HUES48 (cell line): ENCODE measurements around the gene AAGAB.
A peak's percentile ranks its signal among the peaks of the same experiment; 100 is the strongest.

Experiments
- H3K27ac ChIP-seq: one replicate; pipeline ENCODE4 v1.7.0; 2013; ENCODE audit warnings: low read depth, low read length, inconsistent platforms
- H3K27me3 ChIP-seq: 2 replicates; pipeline ENCODE4 v1.6.1; 2013; ENCODE audit warnings: mild to moderate bottlenecking, low read length; ENCODE audit not compliant: control insufficient read depth, insufficient read depth
- H3K36me3 ChIP-seq: 2 replicates; pipeline ENCODE4 v1.6.1; 2013; ENCODE audit warnings: low read length; ENCODE audit not compliant: control insufficient read depth, insufficient read depth
- H3K4me1 ChIP-seq: 2 replicates; pipeline ENCODE4 v1.6.1; 2013; ENCODE audit warnings: mild to moderate bottlenecking, low read length; ENCODE audit not compliant: control insufficient read depth, insufficient read depth
- H3K4me3 ChIP-seq: 2 replicates; pipeline ENCODE4 v1.5.1; 2013; ENCODE audit warnings: mild to moderate bottlenecking, low read depth, low read length
- H3K9ac ChIP-seq: 2 replicates; pipeline ENCODE4 v1.6.1; 2013; ENCODE audit warnings: mild to moderate bottlenecking, low read depth, low read length, moderate library complexity
- H3K9me3 ChIP-seq: 2 replicates; pipeline ENCODE4 v1.6.1; 2013; ENCODE audit warnings: low read length; ENCODE audit not compliant: control insufficient read depth, insufficient read depth

Gene AAGAB

GRCh38 chr15:67170143-67170925, 84.1 kb downstream of the AAGAB start:
- Histone ChIP-seq H3K36me3 (peaks cover 34% of the 10 kb centered on the region), H3K4me3 (no peak overlapping the region), H3K4me1 (peaks cover 23% of the 10 kb centered on the region), H3K9ac (no peak overlapping the region), H3K27me3 (no peaks in the 10 kb centered on the region), H3K9me3 (no peaks in the 10 kb centered on the region), H3K27ac (no peak overlapping the region)

- Histone ChIP-seq H3K36me3 (peaks cover 29% of the 10 kb centered on the region), H3K27me3 (no peaks in the 10 kb centered on the region), H3K4me3 (no peak overlapping the region), H3K27ac (no peak overlapping the region), H3K9ac (no peak overlapping the region), H3K9me3 (no peaks in the 10 kb centered on the region), H3K4me1 (peaks cover 28% of the 10 kb centered on the region)
Observed at GRCh38 chr15:67168694-67169093, 85.8 kb downstream of the AAGAB start.

- peaks cover 28% of the 10 kb centered on the region for H3K4me1 ChIP-seq
- H3K9ac ChIP-seq: no peak overlapping the region
- no peaks in the 10 kb centered on the region for H3K27me3 ChIP-seq
- no peak overlapping the region for H3K27ac ChIP-seq
- no peaks in the 10 kb centered on the region for H3K9me3 ChIP-seq
- peaks cover 29% of the 10 kb centered on the region for H3K36me3 ChIP-seq
- H3K4me3 ChIP-seq: no peak overlapping the region
Observed at GRCh38 chr15:67167091-67167490, 87.4 kb downstream of the AAGAB start.

GRCh38 chr15:67166280-67167009, 88.0 kb downstream of the AAGAB start:
- Histone ChIP-seq H3K27ac (peak overlapping the region; percentile 97), H3K4me1 (peaks cover 28% of the 10 kb centered on the region), H3K9ac (no peak overlapping the region)

GRCh38 chr15:67165254-67166253, 88.9 kb downstream of the AAGAB start:
- peaks cover 28% of the 10 kb centered on the region for H3K4me1 ChIP-seq
- peak overlapping the region; percentile 33; the same call in 1 of the 2 replicates for H3K9ac ChIP-seq
- H3K36me3 ChIP-seq: peaks cover 17% of the 10 kb centered on the region; the same call in 1 of the 2 replicates
- H3K4me3 ChIP-seq: peak overlapping the region; percentile 23
- no peaks in the 10 kb centered on the region for H3K27me3 ChIP-seq
- peak overlapping the region; percentile 97 for H3K27ac ChIP-seq
- no peaks in the 10 kb centered on the region for H3K9me3 ChIP-seq

More at GRCh38 chr15:67166280-67167009, 88.0 kb downstream of the AAGAB start:
- Histone ChIP-seq H3K27me3 (no peaks in the 10 kb centered on the region), H3K36me3 (peaks cover 24% of the 10 kb centered on the region), H3K9me3 (no peaks in the 10 kb centered on the region), H3K4me3 (peak overlapping the region; percentile 23)

- H3K4me3 ChIP-seq: no peak overlapping the region
- H3K9me3 ChIP-seq: no peaks in the 10 kb centered on the region
- H3K27me3 ChIP-seq: no peaks in the 10 kb centered on the region
- H3K36me3 ChIP-seq: peaks cover 17% of the 10 kb centered on the region; the same call in 1 of the 2 replicates
- H3K4me1 ChIP-seq: peaks cover 28% of the 10 kb centered on the region
- H3K27ac ChIP-seq: peak overlapping the region; percentile 97
- H3K9ac ChIP-seq: no peak overlapping the region
Observed at GRCh38 chr15:67164811-67165253, 89.6 kb downstream of the AAGAB start.

- H3K4me1 ChIP-seq: peaks cover 28% of the 10 kb centered on the region
- H3K36me3 ChIP-seq: peaks cover 17% of the 10 kb centered on the region; the same call in 1 of the 2 replicates
- H3K9me3 ChIP-seq: no peaks in the 10 kb centered on the region
- H3K27ac ChIP-seq: peak overlapping the region; percentile 97
- no peak overlapping the region for H3K4me3 ChIP-seq
- H3K27me3 ChIP-seq: no peaks in the 10 kb centered on the region
- H3K9ac ChIP-seq: no peak overlapping the region
Observed at GRCh38 chr15:67164401-67164791, 90.1 kb downstream of the AAGAB start.

- Histone ChIP-seq H3K9me3 (no peaks in the 10 kb centered on the region), H3K4me1 (peaks cover 28% of the 10 kb centered on the region), H3K36me3 (peaks cover 11% of the 10 kb centered on the region; the same call in 1 of the 2 replicates), H3K9ac (no peak overlapping the region), H3K27ac (no peak overlapping the region), H3K4me3 (no peak overlapping the region), H3K27me3 (no peaks in the 10 kb centered on the region)
Observed at GRCh38 chr15:67163180-67163579, 91.3 kb downstream of the AAGAB start.

- H3K4me1 ChIP-seq: peaks cover 26% of the 10 kb centered on the region
- H3K9ac ChIP-seq: no peak overlapping the region
- no peaks in the 10 kb centered on the region for H3K27me3 ChIP-seq
- no peak overlapping the region for H3K27ac ChIP-seq
- peaks cover 4% of the 10 kb centered on the region; the same call in 1 of the 2 replicates for H3K36me3 ChIP-seq
- H3K9me3 ChIP-seq: no peaks in the 10 kb centered on the region
- no peak overlapping the region for H3K4me3 ChIP-seq
Observed at GRCh38 chr15:67161881-67162280, 92.6 kb downstream of the AAGAB start.

GRCh38 chr15:67161412-67161811, 93.0 kb downstream of the AAGAB start:
- H3K9ac ChIP-seq: no peak overlapping the region
- no peak overlapping the region for H3K4me3 ChIP-seq
- H3K36me3 ChIP-seq: no peaks in the 10 kb centered on the region
- no peak overlapping the region for H3K27ac ChIP-seq
- peaks cover 21% of the 10 kb centered on the region for H3K4me1 ChIP-seq
- H3K9me3 ChIP-seq: no peaks in the 10 kb centered on the region
- H3K27me3 ChIP-seq: no peaks in the 10 kb centered on the region
